Measurements from ENCODE around the gene IFT43. TPM values are rescaled to one million over a fixed set of nuclear protein-coding genes. Genes with fewer than 3 reads are reported as not detected.

Gene IFT43
- total RNA-seq, 1 experiment from 2014 or later, result 34.9 TPM

DNA sequence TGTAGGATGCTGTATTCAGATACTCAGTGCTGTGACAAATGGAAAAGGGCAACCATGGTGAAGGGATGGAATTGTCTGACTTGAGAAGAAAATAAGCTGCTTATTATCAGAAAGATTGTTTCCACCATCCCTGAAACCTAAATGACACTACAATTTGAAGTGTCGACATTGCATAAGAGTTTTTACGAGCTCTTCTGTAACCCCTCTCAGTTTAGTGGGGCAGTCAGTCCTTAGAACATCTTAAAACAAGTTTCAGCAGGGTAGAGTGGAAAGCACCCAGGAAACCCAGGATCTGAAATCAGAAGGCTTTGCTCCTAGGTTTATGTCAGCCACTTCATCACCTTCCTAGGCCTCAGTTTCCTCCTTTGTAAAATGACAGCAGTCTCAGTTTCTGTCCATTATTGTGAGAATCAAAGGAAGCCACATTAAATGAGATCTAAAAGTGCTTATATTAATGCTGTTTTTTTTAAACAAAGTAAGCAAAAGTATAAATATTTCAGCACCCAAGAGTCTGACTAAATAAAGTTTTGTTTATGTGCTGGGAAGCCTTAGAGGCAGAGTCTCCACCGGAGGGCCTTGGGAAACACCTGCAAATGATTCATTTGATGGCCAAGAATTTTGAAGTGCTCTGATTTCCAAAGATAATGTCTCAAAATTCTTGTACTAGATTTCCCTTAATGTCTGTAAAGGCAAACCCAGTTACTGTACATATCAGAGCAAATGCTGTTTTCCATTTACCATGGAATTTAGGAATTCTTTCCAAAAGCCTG, 1.8 kb downstream of the IFT43 start:
- Mint-ChIP-seq H3K4me3 (ENCODE audit: unreplicated experiment) (no peak overlapping the region), H3K27ac (ENCODE audit: low read depth, unreplicated experiment) (no peak overlapping the region), H3K36me3 (ENCODE audit: insufficient read depth, unreplicated experiment) (peaks cover 8% of the 10 kb centered on the region), H3K4me1 (ENCODE audit: insufficient read depth, unreplicated experiment) (peaks cover 10% of the 10 kb centered on the region), H3K9me3 (ENCODE audit: unreplicated experiment) (no peaks in the 10 kb centered on the region), H3K27me3 (ENCODE audit: insufficient read depth, unreplicated experiment) (no peaks in the 10 kb centered on the region)
- CTCF ChIA-PET, result interaction anchor here (0.5 to 9.8 kb wide), 4 partner anchors 31 to 1346 kb away, joined by 3 to 205 read pairs (median 4); no protein-coding TSS in a partner anchor
- no TSS peak for BruUV-seq (replicated peaks)
- POLR2A ChIA-PET, result interaction anchor here (0.5 to 1.3 kb wide), 2 partner anchors 14 to 273 kb away, joined by 3 to 4 read pairs; no protein-coding TSS in a partner anchor
- intact Hi-C loops (cut with micrococcal nuclease), result no loop called here
- no peak for DNase-seq (ENCODE audit: unreplicated experiment)
- TF ChIP-seq, protein P1, sequence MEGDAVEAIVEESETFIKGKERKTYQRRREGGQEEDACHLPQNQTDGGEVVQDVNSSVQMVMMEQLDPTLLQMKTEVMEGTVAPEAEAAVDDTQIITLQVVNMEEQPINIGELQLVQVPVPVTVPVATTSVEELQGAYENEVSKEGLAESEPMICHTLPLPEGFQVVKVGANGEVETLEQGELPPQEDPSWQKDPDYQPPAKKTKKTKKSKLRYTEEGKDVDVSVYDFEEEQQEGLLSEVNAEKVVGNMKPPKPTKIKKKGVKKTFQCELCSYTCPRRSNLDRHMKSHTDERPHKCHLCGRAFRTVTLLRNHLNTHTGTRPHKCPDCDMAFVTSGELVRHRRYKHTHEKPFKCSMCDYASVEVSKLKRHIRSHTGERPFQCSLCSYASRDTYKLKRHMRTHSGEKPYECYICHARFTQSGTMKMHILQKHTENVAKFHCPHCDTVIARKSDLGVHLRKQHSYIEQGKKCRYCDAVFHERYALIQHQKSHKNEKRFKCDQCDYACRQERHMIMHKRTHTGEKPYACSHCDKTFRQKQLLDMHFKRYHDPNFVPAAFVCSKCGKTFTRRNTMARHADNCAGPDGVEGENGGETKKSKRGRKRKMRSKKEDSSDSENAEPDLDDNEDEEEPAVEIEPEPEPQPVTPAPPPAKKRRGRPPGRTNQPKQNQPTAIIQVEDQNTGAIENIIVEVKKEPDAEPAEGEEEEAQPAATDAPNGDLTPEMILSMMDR (IDR thresholded peaks at IDR 0.05; ENCODE audit: unreplicated experiment), result no peak

DNA sequence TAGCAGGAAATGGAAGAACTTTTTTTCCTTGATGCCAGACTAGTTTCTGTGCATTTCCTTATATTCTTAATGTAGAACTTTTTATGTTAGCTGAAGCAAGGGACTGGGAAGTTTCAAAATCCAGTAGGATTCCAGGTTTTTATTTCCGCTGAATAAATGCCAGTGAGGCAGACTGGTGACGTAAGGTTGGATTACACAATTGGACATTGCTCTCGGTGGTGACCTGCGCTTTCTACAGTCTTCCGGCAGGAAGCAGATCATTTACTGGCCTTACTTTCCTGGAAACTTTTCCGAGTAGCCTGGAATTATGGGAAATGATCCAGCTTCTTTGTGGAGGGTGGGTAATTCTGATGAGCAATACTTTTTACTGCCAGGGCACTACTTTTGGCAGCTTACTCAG, 3.6 kb downstream of the IFT43 start:
- Mint-ChIP-seq H3K27ac (ENCODE audit: low read depth, unreplicated experiment) (no peak overlapping the region), H3K9me3 (ENCODE audit: unreplicated experiment) (no peaks in the 10 kb centered on the region), H3K36me3 (ENCODE audit: insufficient read depth, unreplicated experiment) (peaks cover 17% of the 10 kb centered on the region), H3K4me1 (ENCODE audit: insufficient read depth, unreplicated experiment) (peaks cover 10% of the 10 kb centered on the region), H3K4me3 (ENCODE audit: unreplicated experiment) (no peak overlapping the region), H3K27me3 (ENCODE audit: insufficient read depth, unreplicated experiment) (no peaks in the 10 kb centered on the region)
- TF ChIP-seq, protein P1 (IDR thresholded peaks at IDR 0.05; ENCODE audit: unreplicated experiment), result no peak
- ChIA-PET CTCF (interaction anchor here (0.6 to 3.2 kb wide), 3 partner anchors 206 to 398 kb away, joined by 3 to 10 read pairs (median 5); no protein-coding TSS in a partner anchor), POLR2A (interaction anchor here (1.5 kb wide), 1 partner anchor 29 kb away, joined by 3 read pairs; no protein-coding TSS in a partner anchor)
- intact Hi-C loops (cut with micrococcal nuclease), result no loop called here
- no TSS peak for BruUV-seq (replicated peaks)
- peak; percentile 91 for DNase-seq (ENCODE audit: unreplicated experiment)

DNA sequence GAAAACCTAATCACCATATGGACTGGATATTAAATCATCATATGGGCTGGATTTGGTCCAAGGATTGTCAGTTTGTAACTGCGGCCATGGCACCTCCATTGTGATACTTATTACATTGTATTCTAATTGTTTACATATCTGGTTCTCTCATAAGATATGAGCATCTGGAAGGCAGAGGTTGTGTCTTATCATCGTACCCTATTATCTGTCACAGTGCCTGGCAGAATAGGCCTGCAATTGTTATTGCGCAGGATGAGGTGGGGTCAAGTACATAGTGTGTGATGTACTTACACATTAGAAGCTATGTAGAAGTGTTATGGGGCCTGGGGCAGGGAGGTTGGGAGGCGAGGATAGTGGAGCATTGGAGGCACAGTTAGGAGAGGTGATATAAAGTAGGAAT, 4.7 kb downstream of the IFT43 start:
- H3K4me1 Mint-ChIP-seq (ENCODE audit: insufficient read depth, unreplicated experiment), result peaks cover 10% of the 10 kb centered on the region
- no peak overlapping the region for H3K4me3 Mint-ChIP-seq (ENCODE audit: unreplicated experiment)
- TF ChIP-seq, protein P1 (IDR thresholded peaks at IDR 0.05; ENCODE audit: unreplicated experiment), result no peak
- no peaks in the 10 kb centered on the region for H3K9me3 Mint-ChIP-seq (ENCODE audit: unreplicated experiment)
- H3K27me3 Mint-ChIP-seq (ENCODE audit: insufficient read depth, unreplicated experiment), result no peaks in the 10 kb centered on the region
- no peak overlapping the region for H3K27ac Mint-ChIP-seq (ENCODE audit: low read depth, unreplicated experiment)
- intact Hi-C loops (cut with micrococcal nuclease), result no loop called here
- BruUV-seq (replicated peaks), result no TSS peak
- no peak for DNase-seq (ENCODE audit: unreplicated experiment)
- POLR2A ChIA-PET, result no interaction called here
- CTCF ChIA-PET, result interaction anchor here (1.0 to 3.2 kb wide), 2 partner anchors 163 to 279 kb away, joined by 3 to 10 read pairs; no protein-coding TSS in a partner anchor
- peaks cover 23% of the 10 kb centered on the region for H3K36me3 Mint-ChIP-seq (ENCODE audit: insufficient read depth, unreplicated experiment)

DNA sequence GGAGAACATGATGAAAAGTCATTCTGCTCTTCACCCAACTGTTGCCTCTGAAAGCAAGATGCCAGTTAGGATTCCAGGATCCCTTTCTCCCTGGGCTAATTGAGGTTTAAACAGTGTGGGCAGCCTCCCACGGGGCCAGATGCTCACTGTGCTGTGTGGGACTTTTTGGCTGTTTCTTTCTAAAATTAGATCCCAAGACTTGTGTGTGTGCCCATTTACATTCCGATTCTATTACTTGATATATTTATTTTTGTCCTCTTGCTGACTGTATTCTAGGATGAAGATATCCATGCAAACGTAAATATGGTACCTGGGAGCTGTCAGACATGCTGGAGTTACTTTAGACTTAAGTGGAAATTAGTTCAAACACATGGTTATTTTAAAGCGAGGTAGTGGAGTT, 6.2 kb downstream of the IFT43 start:
- H3K9me3 Mint-ChIP-seq (ENCODE audit: unreplicated experiment), result no peaks in the 10 kb centered on the region
- H3K36me3 Mint-ChIP-seq (ENCODE audit: insufficient read depth, unreplicated experiment), result peaks cover 23% of the 10 kb centered on the region
- no TSS peak for BruUV-seq (replicated peaks)
- H3K27ac Mint-ChIP-seq (ENCODE audit: low read depth, unreplicated experiment), result no peak overlapping the region
- intact Hi-C loops (cut with micrococcal nuclease), result no loop called here
- H3K27me3 Mint-ChIP-seq (ENCODE audit: insufficient read depth, unreplicated experiment), result no peaks in the 10 kb centered on the region
- peaks cover 3% of the 10 kb centered on the region for H3K4me1 Mint-ChIP-seq (ENCODE audit: insufficient read depth, unreplicated experiment)
- TF ChIP-seq, protein P1 (IDR thresholded peaks at IDR 0.05; ENCODE audit: unreplicated experiment), result no peak
- no peak for DNase-seq (ENCODE audit: unreplicated experiment)
- ChIA-PET POLR2A (no interaction called here), CTCF (interaction anchor here (3.2 kb wide), 1 partner anchor 281 kb away, joined by 10 read pairs; no protein-coding TSS in a partner anchor)
- no peak overlapping the region for H3K4me3 Mint-ChIP-seq (ENCODE audit: unreplicated experiment)
